ENCODE data around the gene STK17B. TPM values are rescaled to one million over a fixed set of nuclear protein-coding genes. Genes with fewer than 3 reads are reported as not detected.

The STK17B gene
- total and polyA plus RNA-seq, 10 of the 15 experiments (the other 5 are each of a cell fraction or from before 2014, with no cell fraction given) = 21.2 to 108 (median 53.7) TPM

DNA sequence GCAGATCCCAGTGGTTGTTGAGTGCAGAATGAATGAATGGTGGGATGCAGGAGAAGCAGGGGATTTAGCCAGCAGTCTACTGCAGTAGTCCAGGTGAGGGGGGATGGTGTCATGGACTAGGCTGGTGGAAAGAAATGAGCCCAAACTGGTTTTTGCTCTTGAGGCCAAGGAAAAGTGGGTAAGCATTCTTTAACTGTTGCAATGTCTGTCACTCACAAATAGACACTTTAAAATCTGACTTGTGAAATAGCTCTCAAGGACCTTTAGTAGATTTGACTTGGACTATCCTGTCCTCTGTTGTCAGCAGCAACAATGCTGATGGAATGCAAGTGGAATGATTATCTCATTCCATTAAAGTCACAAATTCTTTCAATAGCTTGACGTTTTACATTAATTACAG lies 37.5 kb upstream of the STK17B start:
- intact Hi-C loops (cut with micrococcal nuclease; ENCODE audit: unreplicated experiment) (no loop called here), in situ Hi-C loops (cut with MboI) (no loop called here)
- ChIA-PET SMC1A (ENCODE audit: uncharacterized antibody, unreplicated experiment) (interaction anchor here (0.7 to 2.3 kb wide), 8 partner anchors 8 to 68 kb away, joined by 3 to 6 read pairs (median 3); no protein-coding TSS in a partner anchor), POLR2A (interaction anchor here (0.5 to 2.8 kb wide), 5 partner anchors 8 to 154 kb away, joined by 3 to 7 read pairs (median 3); no protein-coding TSS in a partner anchor), RAD21 (ENCODE audit: unreplicated experiment) (interaction anchor here (0.8 to 1.0 kb wide), 2 partner anchors 25 to 32 kb away, joined by 3 to 5 read pairs; no protein-coding TSS in a partner anchor), CTCF (no interaction called here)
- BruUV-seq (replicated peaks) = no TSS peak
- H3K4me3 ChIP-seq = no peak overlapping the region
- H3K36me3 ChIP-seq (ENCODE audit: control insufficient read depth in 2 of 2, insufficient read depth in 2 of 2, low read length in 1 of 2) = peaks cover 0 to 2% of the 10 kb centered on the region in 2 experiments; a peak in 1 of 4 replicates
- no peaks in the 10 kb centered on the region; the same call in 2 of the 3 replicates for H3K9me3 ChIP-seq (replicated peaks; ENCODE audit: control insufficient read depth, insufficient read depth, low read length)
- no peak overlapping the region for H3K27ac ChIP-seq (ENCODE audit: control insufficient read depth, insufficient read depth)
- H3K4me2 ChIP-seq (ENCODE audit: control insufficient read depth, insufficient read depth) = no peak overlapping the region
- 93% methylated on average over 1 of the region's 1 CpG for WGBS (ENCODE audit: insufficient coverage, insufficient replicate concordance, low lambda C conversion rate, missing lambda C conversion rate)
- peaks cover 17% of the 10 kb centered on the region for H3K4me1 ChIP-seq (ENCODE audit: control insufficient read depth, insufficient read depth, low read length)
- no peak overlapping the region for H2AFZ ChIP-seq (ENCODE audit: control insufficient read depth, low read depth, low read length)
- ATAC-seq (no peak), FAIRE-seq (no peak), DNase-seq (ENCODE audit: low read depth, low spot score) (no peak)
- H3K9ac ChIP-seq (ENCODE audit: control insufficient read depth, insufficient read depth, low read length) = no peak overlapping the region
- no peaks in the 10 kb centered on the region for H3K79me2 ChIP-seq (ENCODE audit: control insufficient read depth, insufficient read depth, low read length)
- H4K20me1 ChIP-seq (ENCODE audit: control insufficient read depth, insufficient read depth) = no peaks in the 10 kb centered on the region
- TF ChIP-seq RFX5 (IDR thresholded peaks at IDR 0.05; ENCODE audit: low read depth, low read length) (no peak), SMARCA5 (IDR thresholded peaks at IDR 0.05) (no peak), MYC (IDR thresholded peaks at IDR 0.05; ENCODE audit: insufficient read depth, insufficient read length, insufficient replicate concordance, low read length, severe bottlenecking) (no peak), CREM (IDR thresholded peaks at IDR 0.05; ENCODE audit: low read depth) (no peak), RAD21 (IDR thresholded peaks at IDR 0.05; ENCODE audit: insufficient read depth, low read depth, low read length) (no peak), NFYA (IDR thresholded peaks at IDR 0.05; ENCODE audit: borderline replicate concordance, low read depth, low read length) (no peak), YBX1 (IDR thresholded peaks at IDR 0.05) (no peak), BHLHE40 (IDR thresholded peaks at IDR 0.05; ENCODE audit: borderline replicate concordance in 1 of 2, low read depth in 2 of 2, low read length in 1 of 2) (no peak), SIN3A (IDR thresholded peaks at IDR 0.05; ENCODE audit: low read depth, low read length) (no peak), IRF4 (IDR thresholded peaks at IDR 0.05; ENCODE audit: low read depth, low read length) (no peak), ZNF384 (IDR thresholded peaks at IDR 0.05; ENCODE audit: borderline replicate concordance, low read depth, low read length) (no peak), MTA3 (IDR thresholded peaks at IDR 0.05; ENCODE audit: borderline replicate concordance, low read length) (no peak), HSF1 (IDR thresholded peaks at IDR 0.05; ENCODE audit: low read depth, low read length) (no peak), E2F4 (IDR thresholded peaks at IDR 0.05; ENCODE audit: low read depth, low read length) (no peak), JUND (IDR thresholded peaks at IDR 0.05; ENCODE audit: low read depth, low read length) (no peak), FOXM1 (IDR thresholded peaks at IDR 0.05; ENCODE audit: low read depth, low read length) (no peak)
- TF ChIP-seq, protein P1, sequence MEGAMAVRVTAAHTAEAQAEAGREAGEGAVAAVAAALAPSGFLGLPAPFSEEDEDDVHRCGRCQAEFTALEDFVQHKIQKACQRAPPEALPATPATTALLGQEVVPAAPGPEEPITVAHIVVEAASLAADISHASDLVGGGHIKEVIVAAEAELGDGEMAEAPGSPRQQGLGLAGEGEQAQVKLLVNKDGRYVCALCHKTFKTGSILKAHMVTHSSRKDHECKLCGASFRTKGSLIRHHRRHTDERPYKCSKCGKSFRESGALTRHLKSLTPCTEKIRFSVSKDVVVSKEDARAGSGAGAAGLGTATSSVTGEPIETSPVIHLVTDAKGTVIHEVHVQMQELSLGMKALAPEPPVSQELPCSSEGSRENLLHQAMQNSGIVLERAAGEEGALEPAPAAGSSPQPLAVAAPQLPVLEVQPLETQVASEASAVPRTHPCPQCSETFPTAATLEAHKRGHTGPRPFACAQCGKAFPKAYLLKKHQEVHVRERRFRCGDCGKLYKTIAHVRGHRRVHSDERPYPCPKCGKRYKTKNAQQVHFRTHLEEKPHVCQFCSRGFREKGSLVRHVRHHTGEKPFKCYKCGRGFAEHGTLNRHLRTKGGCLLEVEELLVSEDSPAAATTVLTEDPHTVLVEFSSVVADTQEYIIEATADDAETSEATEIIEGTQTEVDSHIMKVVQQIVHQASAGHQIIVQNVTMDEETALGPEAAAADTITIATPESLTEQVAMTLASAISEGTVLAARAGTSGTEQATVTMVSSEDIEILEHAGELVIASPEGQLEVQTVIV (IDR thresholded peaks at IDR 0.05; ENCODE audit: borderline replicate concordance, partially characterized antibody) = no peak
- no peaks in the 10 kb centered on the region for H3K27me3 ChIP-seq (replicated peaks in 1 of 2; ENCODE audit: control insufficient read depth in 2 of 2, insufficient read depth in 2 of 2, low read length in 1 of 2)

Data from GM12878 (cell line).